Measurements from ENCODE around the gene ITGA1. TPM values are rescaled to one million over a fixed set of nuclear protein-coding genes. Genes with fewer than 3 reads are reported as not detected.
A peak's percentile ranks its signal among the peaks of the same experiment; 100 is the strongest.

Gene ITGA1
- total and polyA plus RNA-seq, 2 of the 13 experiments (the other 11 are each of a cell fraction or from before 2014, with no cell fraction given) = 23.1 to 28.6 TPM

GRCh38 chr5:52787600-52788504 lies at the start of gene ITGA1, which contains the start of gene PELO (continued):
- TF ChIP-seq ZNF280B (CRISPR knock-in tag; IDR thresholded peaks at IDR 0.05; ENCODE audit: borderline replicate concordance) (no peak; the same call in 1 of the 2 replicates), ZFX (CRISPR knock-in tag; IDR thresholded peaks at IDR 0.05; ENCODE audit: low read depth) (peak; percentile 81), SALL2 (CRISPR knock-in tag; IDR thresholded peaks at IDR 0.05) (peak; percentile 89), ZNF343 (CRISPR knock-in tag; IDR thresholded peaks at IDR 0.05) (peak; percentile 84; the same call in 1 of the 2 replicates), CHCHD3 (CRISPR knock-in tag; IDR thresholded peaks at IDR 0.05) (no peak), ZNF138 (CRISPR knock-in tag; IDR thresholded peaks at IDR 0.05; ENCODE audit: low read depth) (peak; percentile 75; the same call in 1 of the 2 replicates), HNRNPH1 (optimal IDR thresholded peaks at IDR 0.05; ENCODE audit: low read depth, low read length) (no peak), ZNF607 (CRISPR knock-in tag; IDR thresholded peaks at IDR 0.05; ENCODE audit: borderline replicate concordance) (peak; percentile 77), POLR2AphosphoS2 (IDR thresholded peaks at IDR 0.05; ENCODE audit: low read depth, low read length) (no peak), NFKBIZ (CRISPR knock-in tag; IDR thresholded peaks at IDR 0.05) (0 out of 2 replicates have a peak, but pooled peaks have one; percentile 50), ONECUT2 (CRISPR knock-in tag; IDR thresholded peaks at IDR 0.05) (no peak), ZNF232 (CRISPR knock-in tag; IDR thresholded peaks at IDR 0.05; ENCODE audit: borderline replicate concordance) (no peak), MTA3 (CRISPR knock-in tag; IDR thresholded peaks at IDR 0.05) (no peak), ZNF362 (CRISPR knock-in tag; IDR thresholded peaks at IDR 0.05; ENCODE audit: borderline replicate concordance) (peak; percentile 65; the same call in 1 of the 2 replicates), AKAP8 (CRISPR knock-in tag; IDR thresholded peaks at IDR 0.05) (0 out of 2 replicates have a peak, but pooled peaks have one; percentile 35), RAD21 (CRISPR knock-in tag; IDR thresholded peaks at IDR 0.05) (peak; percentile 90), ZNF709 (CRISPR knock-in tag; IDR thresholded peaks at IDR 0.05) (peak; percentile 84; the same call in 1 of the 2 replicates), ZNF704 (CRISPR knock-in tag; IDR thresholded peaks at IDR 0.05; ENCODE audit: borderline replicate concordance) (peak; percentile 47; the same call in 1 of the 2 replicates), SNAPC4 (CRISPR knock-in tag; IDR thresholded peaks at IDR 0.05) (peak; percentile 36; the same call in 1 of the 2 replicates), ZNF790 (CRISPR knock-in tag; IDR thresholded peaks at IDR 0.05; ENCODE audit: borderline replicate concordance) (no peak)

All from HepG2 (cell line).